Esophagus muscularis mucosa (tissue), 4 donors: ENCODE data around the gene BNC2. TPM values are rescaled to one million over a fixed set of nuclear protein-coding genes. Genes with fewer than 3 reads are reported as not detected.

ENCODE experiments used
- DNase-seq: peaks from one replicate; pipeline ENCODE4 v3.0.0-alpha.2; 2017; ENCODE audit errors: extremely low spot score
- H3K27ac ChIP-seq, 4 donors: fragments of 200-600 bp; sonication (generic); replicated peaks in 1 of 4; 1 replicate in 3 of 4; 2 replicates in 1 of 4; pipeline ENCODE4 v1.5.1; 2016 to 2019; ENCODE audit warnings: mild to moderate bottlenecking in 1 of 4
- H3K27me3 ChIP-seq, 4 donors: fragments of 200-600 bp; sonication (generic); one replicate each; pipeline versions ENCODE4 v1.5.1 to v1.6.0; 2016 to 2019
- H3K36me3 ChIP-seq, 4 donors: fragments of 200-600 bp; sonication (generic); one replicate each; pipeline ENCODE4 v1.5.1; 2016 to 2019
- H3K4me1 ChIP-seq, 4 donors: fragments of 200-600 bp; sonication (generic); one replicate each; pipeline ENCODE4 v1.5.1; 2016 to 2019
- H3K4me3 ChIP-seq, 4 donors: fragments of 200-600 bp; sonication (generic); 1 replicate in 2 of 4; 2 replicates in 2 of 4; pipeline ENCODE4 v1.5.1; 2016 to 2019; ENCODE audit warnings: mild to moderate bottlenecking in 4 of 4, moderate library complexity in 1 of 4
- H3K9me3 ChIP-seq, 4 donors: fragments of 200-600 bp; sonication (generic); 1 replicate in 3 of 4; 2 replicates in 1 of 4; pipeline ENCODE4 v1.5.1; 2016 to 2019
- CTCF ChIP-seq, 3 experiments: fragments of 200-600 bp in 2 of 3; fragments of 450-650 bp in 1 of 3; sonication (generic) in 2 of 3; IDR thresholded peaks; one replicate each; pipeline ENCODE4 v1.5.1; 2017 to 2019; ENCODE audit warnings: antibody characterized with exemption in 3 of 3, mild to moderate bottlenecking in 2 of 3, moderate library complexity in 1 of 3
- EP300 ChIP-seq: sonication (generic); formaldehyde crosslinking; IDR thresholded peaks from one replicate; pipeline ENCODE4 v1.6.1; 2017; ENCODE audit warnings: antibody characterized with exemption
- POLR2A ChIP-seq: fragments of 450-650 bp; IDR thresholded peaks from one replicate; pipeline ENCODE4 v1.6.1; 2017; ENCODE audit warnings: antibody characterized with exemption, moderate library complexity, mild to moderate bottlenecking, low read depth
- POLR2AphosphoS5 ChIP-seq, 2 donors: sonication (generic); formaldehyde crosslinking; IDR thresholded peaks; one replicate each; pipeline ENCODE4 v1.6.1; 2017; ENCODE audit warnings: antibody characterized with exemption in 2 of 2
- WGBS: methylation state at CpG from one replicate; pipeline ENCODE4 v1.1.5; 2018; 5-methylcytosine and 5-hydroxymethylcytosine counted together
- intact Hi-C: fragments of 100-400 bp; cut with DNase I; formaldehyde crosslinking; loops from one replicate; pipeline ENCODE4 v1.15.1; 2023
- total RNA-seq, 4 donors: library from RNA; depleted of rRNA; stranded (reverse); fragments of >200 nt; gene quantifications; one replicate each; pipeline versions ENCODE4 v1.1.0 to v1.2.1, GENCODE V29; 2016

Gene BNC2
- total RNA-seq, 4 donors from 2014 or later, result 95.3 to 138 (median 123) TPM

- 81% methylated on average over 2 of the region's 2 CpGs for WGBS
- no peak for DNase-seq
- Histone ChIP-seq H3K4me3 (no peak overlapping the region), H3K27ac (no peak overlapping the region), H3K4me1 (peaks cover 0 to 31% (median 29%) of the 10 kb centered on the region in 4 donors), H3K9me3 (no peaks in the 10 kb centered on the region), H3K27me3 (no peaks in the 10 kb centered on the region), H3K36me3 (no peaks in the 10 kb centered on the region)
- TF ChIP-seq EP300 (no peak), POLR2AphosphoS5 (IDR thresholded peaks at IDR 0.05) (no peak), CTCF (IDR thresholded peaks at IDR 0.05) (no peak), POLR2A (no peak)
- intact Hi-C loops, result no loop called here
Measured at GRCh38 chr9:16501141-16501540, 369.3 kb downstream of the BNC2 start.

GRCh38 chr9:16500386-16500785 is 370.1 kb downstream of the BNC2 start:
- intact Hi-C loops, result no loop called here
- Histone ChIP-seq H3K4me3 (no peak overlapping the region), H3K36me3 (no peaks in the 10 kb centered on the region), H3K9me3 (no peaks in the 10 kb centered on the region), H3K4me1 (peaks cover 0 to 24% (median 21%) of the 10 kb centered on the region in 4 donors), H3K27me3 (no peaks in the 10 kb centered on the region), H3K27ac (no peak overlapping the region)
- no peak for DNase-seq
- WGBS, result 97% methylated on average over 2 of the region's 2 CpGs
- TF ChIP-seq EP300, result no peak
- TF ChIP-seq POLR2AphosphoS5 (IDR thresholded peaks at IDR 0.05), result no peak
- TF ChIP-seq POLR2A, result no peak
- TF ChIP-seq CTCF (IDR thresholded peaks at IDR 0.05), result no peak

- H3K9me3 ChIP-seq, result no peaks in the 10 kb centered on the region
- no peak overlapping the region for H3K4me3 ChIP-seq
- TF ChIP-seq CTCF (IDR thresholded peaks at IDR 0.05), result no peak
- no peak overlapping the region for H3K27ac ChIP-seq
- DNase-seq, result no peak
- H3K4me1 ChIP-seq, result peaks cover 0 to 19% (median 17%) of the 10 kb centered on the region in 4 donors
- H3K27me3 ChIP-seq, result no peaks in the 10 kb centered on the region
- no peaks in the 10 kb centered on the region for H3K36me3 ChIP-seq
- intact Hi-C loops, result no loop called here
Measured at GRCh38 chr9:16499892-16500291, 370.6 kb downstream of the BNC2 start.

GRCh38 chr9:16496908-16497307 is 373.6 kb downstream of the BNC2 start:
- intact Hi-C loops, result no loop called here
- WGBS, result 100% methylated on average over 2 of the region's 2 CpGs

More at GRCh38 chr9:16496908-16497307, 373.6 kb downstream of the BNC2 start:
- Histone ChIP-seq H3K9me3 (no peaks in the 10 kb centered on the region), H3K4me3 (no peak overlapping the region), H3K27ac (no peak overlapping the region), H3K36me3 (no peaks in the 10 kb centered on the region), H3K27me3 (no peaks in the 10 kb centered on the region), H3K4me1 (no peaks in the 10 kb centered on the region)
- no peak for TF ChIP-seq CTCF (IDR thresholded peaks at IDR 0.05)
- no peak for TF ChIP-seq POLR2AphosphoS5 (IDR thresholded peaks at IDR 0.05)
- no peak for TF ChIP-seq EP300
- no peak for TF ChIP-seq POLR2A
- no peak for DNase-seq
